ENCODE measurements around the gene SUGP2.

DNA sequence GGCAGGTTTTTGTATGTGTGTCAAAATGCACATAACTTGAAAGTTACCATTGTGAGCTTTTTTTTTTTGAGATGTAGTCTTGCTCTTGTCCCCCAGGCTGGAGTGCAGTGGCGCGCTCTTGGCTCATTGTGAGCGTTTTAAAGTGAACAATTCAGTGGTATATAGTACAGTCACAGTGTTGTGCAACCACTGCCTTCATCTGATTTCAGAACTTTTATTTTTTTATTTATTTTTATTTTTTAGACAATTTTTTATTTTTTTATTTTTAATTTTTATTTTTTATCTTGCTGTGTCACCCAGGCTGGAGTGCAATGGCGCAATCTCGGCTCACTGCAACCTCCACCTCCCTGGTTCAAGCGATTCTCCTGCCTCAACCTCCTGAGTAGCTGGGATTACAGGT is 45.5 kb upstream of the SUGP2 start:
- TF ChIP-seq ADNP (tag; IDR thresholded peaks at IDR 0.05) (no peak), NR1H2 (CRISPR knock-in tag; IDR thresholded peaks at IDR 0.05) (no peak), EP300 (IDR thresholded peaks at IDR 0.05; ENCODE audit: low read length) (no peak), SIN3B (IDR thresholded peaks at IDR 0.05; ENCODE audit: low read depth) (no peak), ZBTB1 (CRISPR knock-in tag; IDR thresholded peaks at IDR 0.05; ENCODE audit: borderline replicate concordance, low read depth) (no peak), HCFC1 (IDR thresholded peaks at IDR 0.05; ENCODE audit: low read depth, low read length) (no peak), POLR2A (conservative IDR thresholded peaks at IDR 0.05) (no peak), MAFF (IDR thresholded peaks at IDR 0.05; ENCODE audit: low read length) (no peak), HNRNPK (IDR thresholded peaks at IDR 0.05; ENCODE audit: low read depth, low read length, poor library complexity, severe bottlenecking) (no peak), MXI1 (IDR thresholded peaks at IDR 0.05; ENCODE audit: low read depth, low read length) (no peak)
- TF ChIP-seq, protein P1, sequence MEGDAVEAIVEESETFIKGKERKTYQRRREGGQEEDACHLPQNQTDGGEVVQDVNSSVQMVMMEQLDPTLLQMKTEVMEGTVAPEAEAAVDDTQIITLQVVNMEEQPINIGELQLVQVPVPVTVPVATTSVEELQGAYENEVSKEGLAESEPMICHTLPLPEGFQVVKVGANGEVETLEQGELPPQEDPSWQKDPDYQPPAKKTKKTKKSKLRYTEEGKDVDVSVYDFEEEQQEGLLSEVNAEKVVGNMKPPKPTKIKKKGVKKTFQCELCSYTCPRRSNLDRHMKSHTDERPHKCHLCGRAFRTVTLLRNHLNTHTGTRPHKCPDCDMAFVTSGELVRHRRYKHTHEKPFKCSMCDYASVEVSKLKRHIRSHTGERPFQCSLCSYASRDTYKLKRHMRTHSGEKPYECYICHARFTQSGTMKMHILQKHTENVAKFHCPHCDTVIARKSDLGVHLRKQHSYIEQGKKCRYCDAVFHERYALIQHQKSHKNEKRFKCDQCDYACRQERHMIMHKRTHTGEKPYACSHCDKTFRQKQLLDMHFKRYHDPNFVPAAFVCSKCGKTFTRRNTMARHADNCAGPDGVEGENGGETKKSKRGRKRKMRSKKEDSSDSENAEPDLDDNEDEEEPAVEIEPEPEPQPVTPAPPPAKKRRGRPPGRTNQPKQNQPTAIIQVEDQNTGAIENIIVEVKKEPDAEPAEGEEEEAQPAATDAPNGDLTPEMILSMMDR (IDR thresholded peaks at IDR 0.05 in 2 of 3, conservative IDR thresholded peaks at IDR 0.05 in 1 of 3; ENCODE audit: insufficient read depth in 2 of 3, low read depth in 1 of 3, low read length in 3 of 3) = no peak
- TF ChIP-seq, protein P2, sequence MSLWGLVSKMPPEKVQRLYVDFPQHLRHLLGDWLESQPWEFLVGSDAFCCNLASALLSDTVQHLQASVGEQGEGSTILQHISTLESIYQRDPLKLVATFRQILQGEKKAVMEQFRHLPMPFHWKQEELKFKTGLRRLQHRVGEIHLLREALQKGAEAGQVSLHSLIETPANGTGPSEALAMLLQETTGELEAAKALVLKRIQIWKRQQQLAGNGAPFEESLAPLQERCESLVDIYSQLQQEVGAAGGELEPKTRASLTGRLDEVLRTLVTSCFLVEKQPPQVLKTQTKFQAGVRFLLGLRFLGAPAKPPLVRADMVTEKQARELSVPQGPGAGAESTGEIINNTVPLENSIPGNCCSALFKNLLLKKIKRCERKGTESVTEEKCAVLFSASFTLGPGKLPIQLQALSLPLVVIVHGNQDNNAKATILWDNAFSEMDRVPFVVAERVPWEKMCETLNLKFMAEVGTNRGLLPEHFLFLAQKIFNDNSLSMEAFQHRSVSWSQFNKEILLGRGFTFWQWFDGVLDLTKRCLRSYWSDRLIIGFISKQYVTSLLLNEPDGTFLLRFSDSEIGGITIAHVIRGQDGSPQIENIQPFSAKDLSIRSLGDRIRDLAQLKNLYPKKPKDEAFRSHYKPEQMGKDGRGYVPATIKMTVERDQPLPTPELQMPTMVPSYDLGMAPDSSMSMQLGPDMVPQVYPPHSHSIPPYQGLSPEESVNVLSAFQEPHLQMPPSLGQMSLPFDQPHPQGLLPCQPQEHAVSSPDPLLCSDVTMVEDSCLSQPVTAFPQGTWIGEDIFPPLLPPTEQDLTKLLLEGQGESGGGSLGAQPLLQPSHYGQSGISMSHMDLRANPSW (CRISPR knock-in tag; IDR thresholded peaks at IDR 0.05) = no peak
- TF ChIP-seq, protein P3, sequence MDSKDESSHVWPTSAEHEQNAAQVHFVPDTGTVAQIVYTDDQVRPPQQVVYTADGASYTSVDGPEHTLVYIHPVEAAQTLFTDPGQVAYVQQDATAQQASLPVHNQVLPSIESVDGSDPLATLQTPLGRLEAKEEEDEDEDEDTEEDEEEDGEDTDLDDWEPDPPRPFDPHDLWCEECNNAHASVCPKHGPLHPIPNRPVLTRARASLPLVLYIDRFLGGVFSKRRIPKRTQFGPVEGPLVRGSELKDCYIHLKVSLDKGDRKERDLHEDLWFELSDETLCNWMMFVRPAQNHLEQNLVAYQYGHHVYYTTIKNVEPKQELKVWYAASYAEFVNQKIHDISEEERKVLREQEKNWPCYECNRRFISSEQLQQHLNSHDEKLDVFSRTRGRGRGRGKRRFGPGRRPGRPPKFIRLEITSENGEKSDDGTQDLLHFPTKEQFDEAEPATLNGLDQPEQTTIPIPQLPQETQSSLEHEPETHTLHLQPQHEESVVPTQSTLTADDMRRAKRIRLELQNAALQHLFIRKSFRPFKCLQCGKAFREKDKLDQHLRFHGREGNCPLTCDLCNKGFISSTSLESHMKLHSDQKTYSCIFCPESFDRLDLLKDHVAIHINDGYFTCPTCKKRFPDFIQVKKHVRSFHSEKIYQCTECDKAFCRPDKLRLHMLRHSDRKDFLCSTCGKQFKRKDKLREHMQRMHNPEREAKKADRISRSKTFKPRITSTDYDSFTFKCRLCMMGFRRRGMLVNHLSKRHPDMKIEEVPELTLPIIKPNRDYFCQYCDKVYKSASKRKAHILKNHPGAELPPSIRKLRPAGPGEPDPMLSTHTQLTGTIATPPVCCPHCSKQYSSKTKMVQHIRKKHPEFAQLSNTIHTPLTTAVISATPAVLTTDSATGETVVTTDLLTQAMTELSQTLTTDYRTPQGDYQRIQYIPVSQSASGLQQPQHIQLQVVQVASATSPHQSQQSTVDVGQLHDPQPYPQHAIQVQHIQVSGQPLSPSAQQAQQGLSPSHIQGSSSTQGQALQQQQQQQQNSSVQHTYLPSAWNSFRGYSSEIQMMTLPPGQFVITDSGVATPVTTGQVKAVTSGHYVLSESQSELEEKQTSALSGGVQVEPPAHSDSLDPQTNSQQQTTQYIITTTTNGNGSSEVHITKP (IDR thresholded peaks at IDR 0.05; ENCODE audit: partially characterized antibody) = peak; percentile 34

Data from K562 (cell line).